ENCODE results near the gene SFMBT2.
"Not testable (repeated sequence)": the region's sequence is repeated elsewhere in the genome, so short reads cannot be mapped to it uniquely, and the experiment has no call there.

DNA sequence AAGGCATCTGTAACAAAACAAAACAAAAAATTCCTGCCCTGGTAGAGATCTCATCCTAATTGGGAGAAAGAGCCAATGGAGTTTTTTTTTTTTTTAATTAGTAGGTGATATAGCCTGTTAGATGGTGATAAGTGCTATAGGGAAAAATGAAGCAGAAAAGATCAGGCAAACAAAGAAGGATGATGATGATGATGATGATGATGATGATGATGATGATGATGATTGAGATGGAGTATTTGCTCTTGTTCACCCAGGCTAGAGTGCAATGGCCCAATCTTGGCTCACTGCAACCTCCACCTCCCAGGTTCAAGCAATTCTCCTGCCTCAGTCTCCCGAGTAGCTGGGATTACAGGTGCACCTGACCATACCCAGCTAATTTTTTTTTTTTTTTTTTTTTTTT lies 22.7 kb downstream of the SFMBT2 start:
- not testable (repeated sequence) for TF ChIP-seq YY1 (IDR thresholded peaks at IDR 0.05; ENCODE audit: insufficient read depth, insufficient read length); ZNF274 (IDR thresholded peaks at IDR 0.05; ENCODE audit: low read depth, low read length); SUZ12 (IDR thresholded peaks at IDR 0.05; ENCODE audit: extremely low read depth, insufficient read depth, insufficient read length)

Data from NT2/D1 (cell line).